ENCODE measurements around the gene KCP.

DNA sequence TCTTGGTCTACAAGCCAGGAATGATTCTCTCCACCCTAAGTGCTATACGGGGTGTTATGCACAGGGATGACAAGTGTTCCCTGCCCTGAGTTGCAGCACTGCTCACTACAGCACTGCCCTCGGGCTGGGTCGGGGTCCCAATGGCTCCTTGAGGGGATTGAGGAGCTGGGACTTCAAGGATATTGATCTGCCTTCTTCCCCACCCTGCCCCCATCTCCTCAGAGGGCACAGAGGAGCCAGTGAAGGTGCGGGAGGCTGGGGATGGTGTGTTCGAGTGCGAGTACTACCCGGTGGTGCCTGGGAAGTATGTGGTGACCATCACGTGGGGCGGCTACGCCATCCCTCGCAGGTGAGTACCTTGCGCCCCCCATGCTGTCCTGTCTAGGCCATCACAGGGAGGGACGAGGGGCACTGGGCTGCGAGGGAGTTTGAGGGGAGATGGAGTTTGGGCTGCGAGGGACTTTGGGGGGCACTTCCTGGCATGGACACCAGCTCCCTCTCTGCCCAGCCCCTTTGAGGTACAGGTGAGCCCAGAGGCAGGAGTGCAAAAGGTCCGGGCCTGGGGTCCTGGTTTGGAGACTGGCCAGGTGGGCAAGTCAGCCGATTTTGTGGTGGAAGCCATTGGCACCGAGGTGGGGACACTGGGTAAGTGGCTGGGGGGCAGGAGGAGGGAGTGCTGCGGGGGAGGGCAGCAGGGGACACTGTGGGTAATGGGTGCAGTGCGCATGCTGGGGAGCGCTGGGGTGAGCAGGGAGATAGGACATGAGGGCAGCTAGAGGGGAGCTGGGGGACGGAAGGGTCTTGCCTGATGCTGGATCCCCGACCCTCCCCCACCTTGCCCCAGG lies 70.0 kb downstream of the KCP start:
- TF ChIP-seq, protein P1, sequence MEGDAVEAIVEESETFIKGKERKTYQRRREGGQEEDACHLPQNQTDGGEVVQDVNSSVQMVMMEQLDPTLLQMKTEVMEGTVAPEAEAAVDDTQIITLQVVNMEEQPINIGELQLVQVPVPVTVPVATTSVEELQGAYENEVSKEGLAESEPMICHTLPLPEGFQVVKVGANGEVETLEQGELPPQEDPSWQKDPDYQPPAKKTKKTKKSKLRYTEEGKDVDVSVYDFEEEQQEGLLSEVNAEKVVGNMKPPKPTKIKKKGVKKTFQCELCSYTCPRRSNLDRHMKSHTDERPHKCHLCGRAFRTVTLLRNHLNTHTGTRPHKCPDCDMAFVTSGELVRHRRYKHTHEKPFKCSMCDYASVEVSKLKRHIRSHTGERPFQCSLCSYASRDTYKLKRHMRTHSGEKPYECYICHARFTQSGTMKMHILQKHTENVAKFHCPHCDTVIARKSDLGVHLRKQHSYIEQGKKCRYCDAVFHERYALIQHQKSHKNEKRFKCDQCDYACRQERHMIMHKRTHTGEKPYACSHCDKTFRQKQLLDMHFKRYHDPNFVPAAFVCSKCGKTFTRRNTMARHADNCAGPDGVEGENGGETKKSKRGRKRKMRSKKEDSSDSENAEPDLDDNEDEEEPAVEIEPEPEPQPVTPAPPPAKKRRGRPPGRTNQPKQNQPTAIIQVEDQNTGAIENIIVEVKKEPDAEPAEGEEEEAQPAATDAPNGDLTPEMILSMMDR (IDR thresholded peaks at IDR 0.05) = no peak
- no peak for TF ChIP-seq EZH2 (IDR thresholded peaks at IDR 0.05; ENCODE audit: borderline replicate concordance, insufficient read depth, low read depth, low read length, poor library complexity, severe bottlenecking)
